ENCODE results near the gene CCDC86.

CCDC86 gene

GRCh38 chr11:60870733-60871377, 28.9 kb downstream of the CCDC86 start:
- DNase-seq (ENCODE audit: low read depth), result no peak
- H3K4me3 ChIP-seq (ENCODE audit: low read depth, low read length), result no peak overlapping the region
- TF ChIP-seq CTCF (IDR thresholded peaks at IDR 0.05; ENCODE audit: insufficient read depth, low read depth, low read length, missing control alignments), result no peak

GRCh38 chr11:60871378-60872061, 29.6 kb downstream of the CCDC86 start:
- no peak for TF ChIP-seq CTCF (IDR thresholded peaks at IDR 0.05; ENCODE audit: insufficient read depth, low read depth, low read length, missing control alignments)
- H3K4me3 ChIP-seq (ENCODE audit: low read depth, low read length), result no peak overlapping the region
- no peak for DNase-seq (ENCODE audit: low read depth)

- no peak for DNase-seq (ENCODE audit: low read depth)
- TF ChIP-seq CTCF (IDR thresholded peaks at IDR 0.05; ENCODE audit: insufficient read depth, low read depth, low read length, missing control alignments), result no peak
- no peak overlapping the region for H3K4me3 ChIP-seq (ENCODE audit: low read depth, low read length)
These were observed 30.4 kb downstream of the CCDC86 start for GRCh38 chr11:60872124-60872960.

- TF ChIP-seq CTCF (IDR thresholded peaks at IDR 0.05; ENCODE audit: insufficient read depth, low read depth, low read length, missing control alignments), result no peak
- DNase-seq (ENCODE audit: low read depth), result no peak
- no peak overlapping the region for H3K4me3 ChIP-seq (ENCODE audit: low read depth, low read length)
These were observed 31.1 kb downstream of the CCDC86 start for GRCh38 chr11:60872961-60873524.

GRCh38 chr11:60873533-60873932, 31.6 kb downstream of the CCDC86 start:
- TF ChIP-seq CTCF (IDR thresholded peaks at IDR 0.05; ENCODE audit: insufficient read depth, low read depth, low read length, missing control alignments), result no peak
- H3K4me3 ChIP-seq (ENCODE audit: low read depth, low read length), result no peak overlapping the region
- no peak for DNase-seq (ENCODE audit: low read depth)

- no peak for TF ChIP-seq CTCF (IDR thresholded peaks at IDR 0.05; ENCODE audit: insufficient read depth, low read depth, low read length, missing control alignments)
- no peak for DNase-seq (ENCODE audit: low read depth)
These were observed 32.8 kb downstream of the CCDC86 start for GRCh38 chr11:60874421-60875365.

More at GRCh38 chr11:60874421-60875365, 32.8 kb downstream of the CCDC86 start:
- no peak overlapping the region for H3K4me3 ChIP-seq (ENCODE audit: low read depth, low read length)

Data from GM12865 (cell line).